ENCODE measurements around the gene CYB5R4. TPM values are rescaled to one million over a fixed set of nuclear protein-coding genes. Genes with fewer than 3 reads are reported as not detected.
"Not testable (repeated sequence)": the region's sequence is repeated elsewhere in the genome, so short reads cannot be mapped to it uniquely, and the experiment has no call there.

The CYB5R4 gene
- polyA plus RNA-seq, 1 donor: 9.8 TPM

- DNase-seq: no peak
Observed at GRCh38 chr6:83860782-83861495, 1.4 kb downstream of the CYB5R4 start.

GRCh38 chr6:83862776-83863471, 3.4 kb downstream of the CYB5R4 start:
- no peak for DNase-seq

DNA sequence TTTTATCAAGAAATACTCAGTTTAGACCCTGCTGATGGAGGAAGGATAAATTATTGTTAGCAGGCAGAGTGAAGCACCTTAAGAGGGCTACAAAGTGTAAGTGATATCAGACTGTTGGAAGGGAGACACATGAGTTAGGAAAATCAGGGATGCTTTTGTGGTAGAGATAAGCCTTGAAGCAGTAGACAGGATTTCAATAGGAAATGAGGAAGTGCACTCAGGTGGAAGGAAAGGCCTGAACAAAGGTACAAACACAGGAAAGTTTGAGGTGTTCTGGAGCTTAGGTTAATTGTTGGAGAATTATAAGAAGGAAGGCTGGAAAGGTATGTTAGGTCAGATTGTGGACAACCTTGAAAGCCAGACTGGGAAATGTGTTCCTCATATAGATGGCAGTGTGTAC, 7.6 kb downstream of the CYB5R4 start:
- no peak for DNase-seq

DNA sequence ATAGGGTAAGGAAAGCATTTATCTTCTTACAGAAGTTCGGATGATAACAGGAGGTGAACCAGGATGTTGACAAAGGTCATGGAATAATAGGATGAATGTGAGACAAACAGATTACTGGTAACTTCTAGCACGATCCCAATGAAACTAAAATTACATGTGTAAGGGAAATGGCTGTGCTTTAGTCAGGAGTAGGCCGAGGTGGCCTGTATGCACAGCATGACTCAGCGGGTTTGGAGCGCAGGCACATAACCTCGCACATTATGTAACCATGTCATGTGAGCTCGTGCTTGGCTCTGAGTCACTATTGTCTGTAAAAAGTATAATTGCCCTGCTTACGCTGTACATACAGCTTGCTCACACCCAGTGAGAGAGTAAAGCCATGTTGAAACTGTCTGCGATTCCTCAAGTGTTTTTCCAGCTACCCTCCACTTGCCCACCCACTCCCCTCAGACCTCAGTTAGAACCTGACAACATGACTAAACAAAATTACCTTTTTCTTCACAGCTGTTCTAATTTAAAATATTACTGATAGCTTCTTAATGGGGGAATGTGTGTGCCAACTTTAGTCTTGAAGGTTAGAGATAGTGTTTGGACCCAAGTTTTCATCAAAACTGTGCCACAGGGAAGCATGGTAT, 8.2 kb downstream of the CYB5R4 start:
- DNase-seq: no peak

- DNase-seq: no peak
Observed at GRCh38 chr6:83868639-83869038, 9.2 kb downstream of the CYB5R4 start.

GRCh38 chr6:83870649-83871048, 11.2 kb downstream of the CYB5R4 start:
- DNase-seq: no peak

DNA sequence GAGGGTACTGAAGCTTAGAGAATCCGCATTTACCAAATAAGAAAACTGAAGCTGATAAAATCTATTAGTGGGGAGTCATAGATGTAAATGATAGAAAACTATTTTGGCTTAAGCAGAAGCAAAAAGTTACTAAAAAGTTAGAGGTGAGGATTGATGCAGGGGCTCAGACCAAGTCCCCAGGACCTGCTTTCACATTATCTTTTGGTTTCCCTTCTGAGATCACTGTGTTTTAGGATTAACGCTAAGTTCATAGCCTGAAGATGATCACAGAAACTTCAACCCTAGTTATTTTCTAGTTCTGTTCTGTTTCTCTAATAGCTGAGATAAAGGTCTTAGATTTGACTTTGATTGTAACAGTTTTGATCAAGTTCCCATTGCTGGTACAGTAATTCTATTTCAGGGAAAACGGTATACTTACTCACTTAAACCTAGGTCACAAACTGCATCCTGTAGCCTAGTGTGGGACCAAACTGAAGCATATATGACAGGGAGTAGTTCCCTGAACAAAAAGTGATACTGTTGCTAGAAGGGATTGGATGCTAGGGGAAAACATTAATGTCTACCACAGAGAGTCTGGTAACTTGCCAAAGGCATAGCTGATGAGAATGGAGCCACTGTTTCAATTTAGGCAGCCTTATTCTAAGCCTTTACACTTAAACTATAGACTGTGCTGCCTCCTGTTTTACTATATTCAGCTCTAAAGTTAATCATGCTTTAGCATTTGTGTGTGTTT, 13.1 kb downstream of the CYB5R4 start:
- DNase-seq: no peak

- DNase-seq: no peak
Observed at GRCh38 chr6:83873869-83874268, 14.4 kb downstream of the CYB5R4 start.

DNA sequence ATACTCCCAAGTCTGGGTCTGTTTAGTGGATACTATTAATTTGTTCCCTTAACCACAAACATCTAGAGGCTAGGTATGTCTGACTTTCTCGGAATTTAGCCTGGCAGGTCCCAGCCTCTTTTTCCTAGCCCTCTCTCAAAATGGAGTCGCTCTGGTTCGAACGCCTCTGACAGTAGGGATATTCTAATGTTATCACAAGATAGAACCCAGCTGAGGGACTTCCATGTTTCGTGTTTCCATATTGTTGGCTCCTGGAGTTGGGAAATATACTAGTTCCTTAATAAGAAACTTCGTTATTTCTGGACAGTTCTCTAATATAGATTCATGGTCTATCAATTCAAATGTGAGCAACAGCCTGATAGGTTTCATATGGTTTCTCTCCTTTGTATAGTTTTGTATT, 16.4 kb downstream of the CYB5R4 start:
- no peak for DNase-seq

DNA sequence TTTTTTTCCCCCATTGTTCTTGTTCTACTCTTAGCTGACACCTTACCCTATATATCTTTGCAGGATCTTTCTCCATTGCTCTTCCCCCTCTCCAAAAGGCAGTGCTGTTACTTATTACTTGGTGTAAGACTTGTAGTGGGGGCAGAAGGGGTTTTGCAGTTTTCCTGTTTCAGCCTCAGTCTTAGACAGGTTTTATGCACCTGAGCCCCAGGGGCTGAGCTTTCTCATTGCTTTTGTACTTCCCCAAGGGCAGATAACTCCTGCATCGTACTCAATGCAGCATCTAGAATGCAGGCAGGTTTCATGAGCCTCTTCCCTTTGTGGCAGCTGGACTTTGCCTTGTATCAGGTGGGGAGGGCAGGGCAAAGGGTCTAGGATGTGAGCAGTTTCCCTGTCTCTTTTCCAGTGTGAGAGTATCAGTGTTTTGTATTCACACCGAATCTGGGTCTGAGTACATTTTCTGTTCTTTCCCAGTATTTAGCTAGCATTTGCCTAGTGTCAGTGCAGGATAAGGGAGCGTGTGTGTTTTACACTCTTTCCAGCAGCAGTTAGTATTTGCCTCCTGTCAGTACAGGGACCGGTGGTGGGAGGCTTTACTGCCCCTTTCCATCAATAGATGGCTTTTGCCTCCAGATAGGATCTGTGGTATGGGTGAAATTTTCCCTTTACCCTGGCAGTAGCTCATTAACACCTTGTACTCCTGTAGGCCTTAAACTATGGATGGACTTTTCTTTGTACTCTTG, 19.6 kb downstream of the CYB5R4 start:
- no peak for DNase-seq

DNA sequence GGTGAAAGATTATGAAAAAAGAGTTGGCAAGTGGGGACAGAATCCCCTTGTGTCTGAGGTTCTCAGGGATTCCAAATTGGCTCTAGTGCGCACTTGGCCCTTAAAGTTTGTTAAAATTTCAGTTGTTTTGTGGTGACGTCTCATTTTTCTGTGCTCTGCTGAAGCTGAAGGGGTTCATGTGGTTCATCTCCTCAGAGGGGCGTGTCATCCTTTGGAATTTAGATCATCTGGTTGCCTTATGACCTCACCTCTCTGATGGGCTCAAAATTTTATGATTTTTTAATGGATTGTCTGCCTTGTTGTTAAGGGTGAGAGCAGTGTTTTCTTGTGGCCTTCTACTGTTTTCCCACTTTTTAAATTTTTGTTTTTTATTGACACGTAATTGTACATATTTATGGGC, 20.3 kb downstream of the CYB5R4 start:
- DNase-seq: no peak

DNA sequence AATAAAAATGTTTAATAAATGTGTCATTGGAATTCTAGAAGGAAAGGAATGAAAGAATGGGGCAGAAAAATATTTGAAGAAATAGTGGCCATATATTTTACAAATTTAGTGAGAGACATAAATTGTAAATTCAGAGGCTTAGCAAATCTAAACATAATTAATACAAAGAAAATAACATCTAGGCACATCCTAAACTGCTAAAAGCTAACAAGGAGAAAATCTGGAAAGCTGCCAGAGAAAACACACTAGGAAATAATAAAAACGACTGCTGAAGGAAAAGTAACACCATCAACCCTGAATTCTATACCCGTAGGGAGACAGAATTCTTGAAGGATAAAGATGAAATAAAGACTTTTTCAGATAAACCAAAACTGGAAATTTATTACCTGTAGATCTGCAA, 23.8 kb downstream of the CYB5R4 start:
- no peak for DNase-seq

DNA sequence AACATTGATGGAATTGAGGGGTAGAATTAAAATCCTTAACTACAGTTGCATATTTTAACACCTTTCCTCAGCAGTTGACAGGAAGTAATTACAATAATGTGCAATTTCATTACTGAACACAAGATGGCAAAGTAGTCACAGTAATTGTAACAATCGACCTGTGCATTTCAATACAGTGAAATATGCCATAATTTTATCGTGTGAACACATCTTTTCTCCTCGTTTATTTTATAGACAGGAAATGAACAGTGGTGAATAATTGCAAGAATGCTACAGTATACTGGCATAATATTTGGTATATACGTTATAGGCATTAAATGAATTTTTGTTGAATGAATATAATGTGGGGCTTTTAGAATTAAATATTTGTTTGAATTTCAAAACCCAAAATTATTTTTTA, 25.0 kb downstream of the CYB5R4 start:
- peak; percentile 30 for DNase-seq

- no peak for DNase-seq
Observed at GRCh38 chr6:83885984-83886383, 26.5 kb downstream of the CYB5R4 start.

DNA sequence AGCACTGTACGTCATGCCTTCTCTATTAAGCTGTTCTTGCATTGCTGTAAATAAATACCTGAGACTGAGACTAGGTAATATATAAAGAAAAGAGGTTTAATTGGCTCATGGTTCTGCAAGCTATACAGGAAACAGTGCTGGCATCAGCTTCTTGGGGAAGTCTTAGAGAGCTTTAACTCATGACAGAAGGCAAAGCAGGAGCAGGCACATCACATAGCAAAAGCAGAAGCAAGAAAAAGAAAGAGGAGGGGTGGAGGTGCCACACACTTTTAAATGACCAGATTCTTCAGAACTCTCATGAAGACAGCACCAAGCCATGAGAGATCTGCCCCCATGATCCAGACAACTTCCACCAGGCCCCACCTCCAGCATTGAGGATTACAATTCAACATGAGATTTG, 30.1 kb downstream of the CYB5R4 start:
- DNase-seq: no peak

- DNase-seq: no peak
Observed at GRCh38 chr6:83890520-83890919, 31.0 kb downstream of the CYB5R4 start.

- DNase-seq: no peak
Observed at GRCh38 chr6:83891586-83891985, 32.1 kb downstream of the CYB5R4 start.

GRCh38 chr6:83893024-83893423, 33.5 kb downstream of the CYB5R4 start:
- DNase-seq: no peak

- not testable (repeated sequence) for DNase-seq
Observed at GRCh38 chr6:83897094-83897493, 37.6 kb downstream of the CYB5R4 start.

- no peak for DNase-seq
Observed at GRCh38 chr6:83901624-83902023, 42.1 kb downstream of the CYB5R4 start.

DNA sequence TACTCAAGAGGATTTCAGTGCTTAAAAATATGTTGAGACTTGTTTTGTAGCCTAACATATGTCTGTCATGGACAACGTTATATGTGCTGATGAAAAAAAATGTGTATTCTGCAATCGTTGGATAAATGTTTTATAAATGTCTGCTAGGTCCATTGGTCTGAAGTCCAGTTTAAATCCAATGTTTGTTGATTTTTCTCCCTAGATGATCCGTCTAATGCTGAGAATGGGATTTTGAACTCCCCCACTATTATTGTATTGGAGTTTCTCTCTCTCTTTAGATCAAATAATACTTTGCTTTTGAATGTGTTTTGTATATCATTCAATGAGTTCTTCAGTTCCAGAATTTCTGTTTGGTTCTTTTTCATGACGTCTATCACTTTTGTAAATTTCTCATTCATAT, 44.9 kb downstream of the CYB5R4 start:
- no peak for DNase-seq

- no peak for DNase-seq
Observed at GRCh38 chr6:83905648-83906047, 46.2 kb downstream of the CYB5R4 start.

All from left kidney (tissue), 2 donors.